ENCODE results near the gene TCOF1.

Gene TCOF1
- 9.9 to 46.1 (median 27.5) reads per million in 18 experiments for total RNA-seq

- DNase-seq, result peak; percentile 98 to 99
Measured at GRCh38 chr5:150357326-150358260, at the start of gene TCOF1. TSS of gene TCOF1 (plus strand) at chr5:150357697. CDS start at chr5:150357747, 50 bp downstream.

DNA sequence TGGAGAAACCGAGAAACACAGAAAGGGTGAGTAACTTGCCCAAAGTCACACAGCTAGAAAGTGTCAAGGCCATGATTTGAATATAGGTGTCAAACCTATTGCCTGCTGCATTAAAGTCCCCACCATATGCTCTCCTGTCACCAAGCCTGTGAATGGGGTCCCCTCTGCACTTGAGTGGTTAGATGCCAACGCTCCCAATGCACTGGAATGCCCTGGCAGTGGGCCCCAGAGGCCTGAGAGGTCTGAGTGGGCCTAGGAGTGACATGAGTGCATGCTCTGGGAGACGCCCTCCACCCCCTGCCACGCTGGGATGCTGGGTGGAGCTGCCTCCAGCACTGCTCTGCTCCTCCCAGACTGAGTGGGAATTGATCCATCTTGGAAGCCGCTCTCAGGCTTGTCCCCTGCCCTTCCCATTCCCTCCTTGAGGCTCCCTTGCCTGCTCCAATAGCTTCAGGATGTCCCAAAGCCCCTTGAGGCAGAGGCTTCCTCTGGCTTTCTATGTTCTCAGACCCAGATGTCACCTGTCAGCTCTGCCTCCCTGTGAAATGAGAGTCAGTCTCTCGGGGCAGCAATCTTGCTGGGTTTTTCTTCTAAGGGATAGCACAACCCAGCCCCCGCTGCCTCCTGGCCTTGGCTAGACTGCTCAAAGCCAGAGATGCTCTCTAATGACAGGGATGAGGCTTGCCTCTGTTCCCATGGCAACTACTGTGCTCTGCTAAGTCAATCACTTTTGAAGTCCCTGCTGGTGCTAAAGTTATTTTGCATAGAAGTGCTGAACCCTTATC lies 48.2 kb upstream of the TCOF1 start:
- no peak for DNase-seq

GRCh38 chr5:150309886-150310239 lies 47.6 kb upstream of the TCOF1 start:
- DNase-seq, result no peak

DNA sequence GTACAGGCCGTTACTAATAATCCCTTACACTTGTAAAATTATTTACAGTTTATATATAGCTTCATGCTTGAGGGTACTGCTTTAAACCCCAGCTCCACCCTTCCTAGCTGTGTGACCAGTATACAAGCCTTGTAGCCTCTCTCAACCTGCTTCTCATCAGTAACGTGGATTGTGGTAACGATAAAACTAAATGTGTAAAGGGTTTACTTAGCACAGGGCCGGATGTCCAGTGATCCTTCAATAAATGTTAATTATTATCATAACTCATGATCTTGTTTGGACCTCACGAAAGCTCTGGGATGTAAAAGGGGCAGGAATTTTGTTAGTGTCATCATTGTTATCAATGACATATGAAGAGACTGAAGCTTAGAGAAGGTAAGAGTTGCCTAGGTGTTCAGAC lies 47.3 kb upstream of the TCOF1 start:
- no peak for DNase-seq

- no peak for DNase-seq
Measured at GRCh38 chr5:150311015-150311692, 46.3 kb upstream of the TCOF1 start.

DNA sequence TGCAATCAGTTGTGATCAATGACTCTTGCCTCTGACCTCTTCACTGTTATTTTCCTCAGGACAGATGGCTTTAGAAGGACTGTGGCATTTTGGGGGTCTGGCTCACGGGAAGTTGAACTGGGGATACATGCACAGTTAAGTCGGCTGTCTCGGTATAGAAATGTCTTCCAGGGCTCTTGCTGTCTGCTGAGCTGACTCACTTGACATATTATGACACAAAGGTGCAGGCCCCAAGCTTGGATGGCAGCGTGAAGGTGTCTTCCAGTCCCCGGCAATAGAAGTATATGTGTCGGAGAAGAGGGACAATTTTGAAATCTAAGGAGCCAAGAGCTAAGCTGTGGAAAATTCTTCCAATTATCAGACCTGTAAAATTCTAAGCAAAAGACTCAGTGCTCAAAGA lies 45.0 kb upstream of the TCOF1 start:
- DNase-seq, result no peak

DNA sequence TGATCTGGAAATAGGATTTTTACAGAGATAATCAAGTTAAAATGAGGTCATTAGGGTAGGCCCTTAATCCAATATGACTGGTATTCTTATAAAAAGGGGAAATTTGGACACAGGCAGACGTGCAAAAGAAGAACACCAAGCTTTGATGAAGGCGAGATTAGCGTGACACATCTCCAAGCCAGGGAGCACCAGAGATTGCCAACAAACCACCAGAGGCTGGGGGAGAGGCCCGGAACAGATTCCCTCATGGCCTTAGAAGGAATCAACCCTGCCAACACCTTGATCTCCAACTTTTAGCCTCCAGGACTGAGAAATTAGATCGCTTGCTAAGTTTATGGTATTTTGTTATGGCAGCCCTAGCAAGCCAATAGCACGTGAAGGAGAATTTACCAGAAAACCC lies 44.0 kb upstream of the TCOF1 start:
- no peak for DNase-seq

DNA sequence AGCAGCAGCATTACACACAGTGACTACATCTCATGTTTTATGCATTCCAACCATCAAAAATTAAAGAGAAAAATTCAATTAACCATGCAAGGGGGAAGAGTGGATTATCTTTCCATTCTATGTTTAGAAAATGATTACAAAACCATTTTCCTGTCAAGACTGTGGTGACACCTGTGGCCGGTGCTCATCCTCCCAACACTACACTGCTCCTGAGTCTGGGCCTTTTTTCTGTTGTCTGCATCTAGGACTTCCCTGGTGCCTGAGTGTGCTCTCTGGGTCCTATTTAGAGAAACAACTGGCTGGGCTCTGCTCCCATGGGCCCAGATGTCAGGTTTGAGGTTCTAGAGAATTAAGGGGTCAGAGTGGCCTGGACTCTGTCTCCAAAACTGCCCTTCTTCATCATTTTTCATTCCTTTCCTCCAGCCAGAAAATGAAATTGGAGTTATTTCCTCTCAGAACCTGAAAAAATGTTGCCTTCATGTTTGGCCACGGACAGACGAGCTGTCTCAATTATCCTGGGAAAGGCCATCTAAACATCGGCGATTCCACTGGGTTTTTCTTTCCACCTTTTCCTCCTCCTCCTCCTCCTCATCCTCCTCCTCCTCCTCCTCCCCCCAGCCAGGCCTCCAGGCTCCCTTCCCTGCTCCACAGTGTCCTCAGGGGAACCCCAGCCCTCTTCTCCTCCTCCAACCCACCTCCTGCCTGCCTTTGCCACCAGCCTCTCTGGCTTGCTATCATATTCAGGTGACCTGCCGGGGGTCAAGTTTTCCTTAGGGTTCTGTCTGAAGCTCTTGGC lies 43.4 kb upstream of the TCOF1 start:
- DNase-seq, result no peak

DNA sequence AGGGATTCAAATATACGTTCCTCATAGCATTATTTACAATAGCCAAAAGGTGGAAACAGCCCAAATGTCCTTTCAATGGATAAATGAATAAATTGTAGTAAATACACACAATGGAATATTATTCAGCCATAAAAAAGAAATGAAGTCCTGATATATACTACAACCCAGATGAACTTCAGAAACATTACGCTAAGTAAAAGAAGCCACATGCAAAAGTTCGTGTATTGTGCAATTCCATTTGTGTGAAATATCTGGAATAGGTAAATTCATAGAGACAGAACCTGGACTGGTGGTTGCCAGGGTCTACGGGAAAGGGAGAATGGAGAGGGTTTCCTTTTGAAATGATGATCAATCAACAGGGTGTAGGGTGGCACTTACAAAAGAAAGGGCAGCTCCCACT lies 42.3 kb upstream of the TCOF1 start:
- DNase-seq, result no peak

DNA sequence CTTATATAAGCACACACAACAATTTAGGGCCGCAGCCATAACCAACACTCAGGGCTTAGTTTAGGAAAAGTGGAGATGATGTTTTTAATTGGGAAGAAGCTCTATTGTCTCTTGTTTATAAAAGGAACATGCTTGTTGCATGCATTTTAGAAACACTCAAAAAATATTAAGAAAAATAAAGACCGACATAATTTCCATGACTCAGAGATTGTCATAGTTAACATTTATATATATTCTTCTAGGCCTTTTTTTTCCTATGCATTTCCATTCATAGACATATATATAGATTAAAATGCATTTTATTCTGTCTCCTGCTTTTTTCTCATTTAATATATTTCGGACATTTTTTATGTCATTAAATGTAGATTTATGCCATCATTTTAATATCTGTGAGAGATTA lies 41.2 kb upstream of the TCOF1 start:
- no peak for DNase-seq

DNA sequence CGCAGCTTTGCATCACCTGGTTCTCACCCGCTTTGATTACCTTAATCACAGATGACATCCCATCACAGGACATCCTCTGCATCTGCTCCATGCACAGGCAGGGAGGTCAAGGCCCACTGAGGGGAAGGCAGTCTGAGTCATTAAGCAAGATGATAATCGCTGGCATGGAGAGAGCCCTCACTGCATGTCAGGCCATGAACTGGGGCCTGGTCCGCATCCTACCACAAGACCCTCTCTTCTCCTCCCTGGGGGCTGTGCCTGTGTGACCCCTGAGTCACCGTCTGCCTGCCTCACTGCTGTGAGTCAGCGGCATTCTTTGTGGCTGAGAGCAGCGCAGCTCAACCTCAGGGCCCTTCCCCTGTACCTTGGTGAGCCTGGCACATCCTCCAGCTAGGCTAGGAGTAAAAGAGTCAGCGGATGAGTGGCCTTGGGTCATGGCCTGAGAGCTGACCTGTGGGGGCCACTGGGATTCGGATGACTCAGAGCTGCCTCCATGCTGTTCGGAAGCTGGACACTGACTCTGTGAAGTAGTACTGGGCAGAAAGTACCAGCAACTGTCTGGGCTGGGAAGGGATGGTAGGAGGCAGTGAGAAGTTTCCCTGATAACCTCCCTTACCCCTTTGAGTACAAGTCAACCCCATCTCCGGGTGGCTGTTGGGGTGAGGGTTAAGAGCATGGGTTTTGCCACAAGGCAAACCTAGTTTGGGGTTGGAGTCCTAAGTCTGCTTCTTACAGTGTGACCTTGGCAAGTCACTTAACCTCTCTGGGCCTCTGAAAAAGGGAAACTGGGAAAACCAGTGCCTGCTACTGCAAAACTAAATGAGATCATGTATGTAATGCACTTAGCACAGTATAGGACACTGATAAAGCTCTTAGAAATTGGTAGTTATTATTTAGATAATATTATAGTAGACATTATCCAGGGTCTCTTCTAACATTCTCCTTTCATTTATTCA lies 40.2 kb upstream of the TCOF1 start:
- no peak for DNase-seq

- DNase-seq, result no peak
Measured at GRCh38 chr5:150318613-150319483, 38.6 kb upstream of the TCOF1 start.

- DNase-seq, result no peak
Measured at GRCh38 chr5:150319484-150319790, 38.1 kb upstream of the TCOF1 start.

- DNase-seq, result peak in 1 of 2 donors; percentile 26
Measured at GRCh38 chr5:150320044-150320613, 37.4 kb upstream of the TCOF1 start.

DNA sequence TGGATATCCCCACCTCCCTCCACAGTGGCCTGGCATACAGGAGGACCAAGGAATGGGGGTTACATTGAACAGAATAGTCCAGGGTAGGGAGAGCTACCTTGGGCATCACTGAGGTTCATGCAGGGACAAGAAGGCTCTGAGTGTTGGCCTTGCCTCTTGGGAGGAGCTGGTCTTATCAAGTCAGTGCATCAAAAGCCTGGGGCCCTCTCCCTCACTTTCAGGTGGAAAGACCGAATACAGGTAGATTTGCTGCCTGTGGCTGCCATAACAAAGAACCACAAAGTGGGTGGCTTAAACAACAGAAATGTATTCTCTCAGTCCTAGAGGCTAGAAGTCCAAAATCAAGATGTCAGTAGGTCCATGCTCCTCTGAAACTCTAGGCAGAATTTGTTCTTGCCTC lies 36.3 kb upstream of the TCOF1 start:
- no peak for DNase-seq

DNA sequence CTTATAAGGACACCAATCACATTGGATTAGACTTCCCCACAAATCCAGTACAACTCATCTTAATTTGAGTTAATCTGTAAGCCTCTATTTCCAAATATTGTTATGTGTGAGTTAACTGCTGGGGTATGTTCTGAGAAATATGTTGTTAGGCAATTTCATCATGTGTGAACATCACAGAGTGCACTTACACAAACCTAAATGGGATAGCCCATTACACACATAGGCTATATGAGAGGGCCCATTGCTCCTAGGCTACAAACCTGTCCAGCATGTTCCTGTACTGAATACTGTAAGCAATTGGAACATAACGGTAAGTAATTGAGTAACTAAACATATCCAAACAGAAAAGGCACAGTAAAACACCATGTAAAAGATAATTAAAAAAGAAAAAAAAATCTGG lies 35.7 kb upstream of the TCOF1 start:
- DNase-seq, result no peak

DNA sequence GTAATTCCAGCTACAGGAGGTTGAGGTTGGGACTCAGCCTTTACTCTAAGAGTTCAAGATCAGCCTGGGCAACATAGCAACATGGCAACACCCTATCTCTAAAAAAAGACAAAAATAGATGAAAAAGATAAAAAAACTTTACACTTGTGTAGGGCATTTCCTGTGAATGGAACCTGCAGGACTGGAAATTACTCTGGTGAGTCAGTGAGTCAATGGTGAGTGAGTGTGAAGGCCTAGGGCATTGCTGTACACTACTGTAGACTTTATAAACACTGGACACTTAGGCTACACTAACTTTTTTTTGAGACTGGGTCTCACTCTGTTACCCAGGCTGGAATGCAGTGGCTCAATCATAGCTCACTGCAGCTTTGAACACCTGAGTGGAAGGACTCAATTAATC lies 35.3 kb upstream of the TCOF1 start:
- no peak for DNase-seq

DNA sequence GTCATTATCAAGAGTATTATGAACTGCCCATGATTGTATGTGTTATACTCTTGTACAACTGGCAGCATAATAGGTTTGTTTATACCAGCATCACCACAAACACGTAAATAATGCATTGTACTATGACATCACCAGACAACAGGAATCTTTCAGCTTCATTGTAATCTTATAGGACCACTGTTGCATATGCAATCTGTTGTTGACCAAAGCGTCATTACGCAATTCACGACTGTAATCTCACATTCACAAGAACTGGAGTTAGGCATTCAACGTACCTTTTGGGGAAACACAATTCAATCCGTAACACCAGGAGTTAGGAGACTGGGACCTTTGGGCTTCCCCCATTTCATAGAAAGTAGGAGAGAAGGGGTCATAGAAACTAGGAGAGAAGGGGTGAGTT lies 34.4 kb upstream of the TCOF1 start:
- peak in 1 of 2 donors; percentile 8 for DNase-seq

- no peak for DNase-seq
Measured at GRCh38 chr5:150323819-150324218, 33.7 kb upstream of the TCOF1 start.

DNA sequence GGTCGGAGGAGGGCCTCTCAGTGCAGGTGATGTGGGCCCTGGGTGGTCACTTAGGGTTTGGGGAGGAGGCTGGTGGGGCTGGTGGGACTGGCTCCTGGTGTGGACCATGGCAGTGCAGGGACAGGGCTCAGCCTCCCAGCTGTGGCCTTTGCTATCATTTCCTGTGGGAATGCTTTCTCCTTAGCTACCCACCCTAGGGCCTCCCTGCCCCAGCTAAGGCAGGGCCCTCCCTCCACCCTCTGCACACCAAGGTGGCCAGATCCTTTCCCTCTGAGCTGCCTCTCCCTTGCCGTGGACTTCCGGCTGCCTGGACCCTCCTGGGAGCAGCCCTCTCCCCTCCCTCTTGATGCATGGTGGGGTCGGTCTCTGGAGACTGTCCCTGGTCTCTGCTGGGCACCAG lies 32.1 kb upstream of the TCOF1 start:
- DNase-seq, result no peak

Data from inflammatory macrophage (primary cell).